C1 segment of cervical spinal cord (tissue), 14 donors: ENCODE measurements around the gene ALPG.
A peak's percentile ranks its signal among the peaks of the same experiment; 100 is the strongest.
"Not testable (repeated sequence)": the region's sequence is repeated elsewhere in the genome, so short reads cannot be mapped to it uniquely, and the experiment has no call there.

Experiments used
- DNase-seq, 14 donors: peaks; one replicate each; lab custom pipeline; 2025; lab: John Stamatoyannopoulos, UW

The ALPG gene

GRCh38 chr2:232419245-232420072, 12.8 kb downstream of the ALPG start:
- DNase-seq: no peak

GRCh38 chr2:232420073-232420454, 13.4 kb downstream of the ALPG start:
- DNase-seq: no peak

DNA sequence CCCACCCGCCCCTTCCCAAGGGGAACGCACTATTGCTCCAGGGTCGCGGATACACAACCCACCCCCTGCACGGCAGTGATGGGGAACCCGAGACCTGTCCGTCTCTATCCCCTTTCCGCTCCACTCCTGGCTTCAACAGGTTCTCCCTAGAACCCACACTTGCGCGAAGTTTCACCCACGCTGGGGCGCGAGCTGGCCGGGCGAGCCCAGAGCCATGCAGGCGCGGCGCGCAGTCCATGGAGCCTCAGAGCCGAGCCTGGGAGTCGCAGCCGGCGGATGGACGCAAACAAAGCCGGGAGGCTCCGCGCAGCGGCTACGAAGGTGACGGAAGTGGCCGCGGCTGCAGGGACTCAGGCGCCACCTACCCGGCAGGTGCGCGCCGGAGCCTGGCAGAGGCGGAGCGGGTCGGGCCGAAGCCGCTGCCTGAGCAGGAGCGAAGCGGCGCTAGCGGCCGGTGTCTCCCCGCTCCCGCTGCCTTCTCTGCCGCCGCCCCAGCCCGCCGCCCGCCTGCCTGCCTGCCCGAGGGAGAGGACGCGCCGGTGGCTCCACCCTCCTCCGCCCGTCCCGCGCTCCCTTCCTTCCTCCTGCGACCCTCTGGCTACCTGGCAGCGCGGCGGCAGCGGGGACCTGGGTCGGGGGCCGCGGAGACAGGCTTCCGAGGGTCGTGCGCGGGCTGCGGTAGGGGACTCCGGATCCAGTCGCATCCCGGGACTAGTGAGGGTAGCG, 14.0 kb downstream of the ALPG start:
- DNase-seq: no peak

- DNase-seq: no peak
Observed at GRCh38 chr2:232421189-232421785, 14.6 kb downstream of the ALPG start.

- DNase-seq: no peak
Observed at GRCh38 chr2:232422051-232422450, 15.4 kb downstream of the ALPG start.

- not testable (repeated sequence) for DNase-seq
Observed at GRCh38 chr2:232422996-232423395, 16.4 kb downstream of the ALPG start.

- not testable (repeated sequence) for DNase-seq
Observed at GRCh38 chr2:232423407-232423806, 16.8 kb downstream of the ALPG start.

DNA sequence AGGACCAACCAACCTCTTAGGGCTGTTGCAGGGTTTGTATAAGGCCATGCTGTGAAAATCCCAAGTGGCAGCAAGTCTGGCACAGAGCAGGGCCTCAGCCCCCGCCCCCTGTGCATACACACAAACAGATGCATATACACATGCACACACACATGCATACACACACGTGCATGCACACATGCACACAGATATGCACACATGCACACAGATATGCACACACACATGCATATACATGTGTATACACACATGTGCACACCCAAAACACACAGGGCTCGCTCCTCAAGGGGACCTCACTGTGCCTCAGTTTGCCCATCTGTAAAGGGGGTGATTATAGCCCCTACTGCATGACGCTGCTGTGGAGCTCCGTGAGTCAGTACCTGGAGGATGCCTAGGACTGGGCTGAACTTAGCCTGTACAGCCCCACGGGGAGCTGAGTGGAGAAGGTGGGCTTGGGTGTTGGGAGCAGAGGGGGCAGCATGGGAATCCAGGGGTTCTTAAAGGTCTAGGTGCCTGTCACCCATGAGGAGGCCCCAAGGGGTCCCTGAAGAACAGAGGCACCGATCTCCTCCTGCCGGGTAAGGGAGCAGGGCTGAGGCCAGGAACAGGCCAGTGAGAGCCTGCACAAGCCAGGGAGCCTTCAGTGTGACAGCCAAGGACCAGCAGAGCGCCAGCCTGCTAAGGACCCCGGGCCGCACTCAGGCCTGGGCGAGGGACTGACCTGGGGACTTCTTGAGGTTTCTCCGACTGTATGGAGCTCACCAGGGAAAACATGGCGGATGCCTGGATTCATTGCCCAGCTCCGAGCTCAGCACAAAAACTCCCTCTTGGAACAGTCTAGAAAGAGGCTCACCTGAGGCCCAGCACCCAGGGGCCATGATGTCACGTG, 25.3 kb downstream of the ALPG start:
- DNase-seq: no peak

DNA sequence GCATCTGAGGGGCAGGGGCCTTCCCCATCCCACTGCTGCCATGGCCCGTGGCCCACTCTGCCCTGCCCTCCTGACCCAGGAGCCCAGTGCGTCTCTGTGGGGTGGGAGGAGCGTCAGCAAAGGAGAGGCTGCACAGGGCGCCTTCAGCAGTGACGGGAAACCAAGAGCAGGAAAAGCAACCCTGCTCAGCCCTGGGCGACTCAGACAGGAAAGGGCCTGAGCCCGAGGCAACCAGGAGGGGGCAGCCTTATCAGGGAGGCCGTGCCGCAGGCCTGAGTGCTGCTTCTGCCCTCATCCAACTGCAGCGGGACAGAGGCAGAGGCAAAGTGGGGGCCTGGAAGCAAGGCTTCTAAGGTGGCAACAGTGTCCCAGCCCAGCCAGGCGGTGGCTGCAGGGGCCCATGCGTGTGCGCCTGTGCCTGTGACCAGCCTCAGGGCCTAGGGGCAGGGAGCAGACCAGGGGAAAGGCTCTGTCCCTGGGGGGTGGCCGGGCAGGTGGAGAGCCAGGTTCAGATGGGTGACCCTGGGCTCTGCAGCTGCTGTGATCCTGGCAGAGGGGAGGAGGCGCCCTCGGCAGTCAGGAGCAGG, 26.0 kb downstream of the ALPG start:
- no peak for DNase-seq

GRCh38 chr2:232433622-232434021, 27.0 kb downstream of the ALPG start:
- not testable (repeated sequence) for DNase-seq

DNA sequence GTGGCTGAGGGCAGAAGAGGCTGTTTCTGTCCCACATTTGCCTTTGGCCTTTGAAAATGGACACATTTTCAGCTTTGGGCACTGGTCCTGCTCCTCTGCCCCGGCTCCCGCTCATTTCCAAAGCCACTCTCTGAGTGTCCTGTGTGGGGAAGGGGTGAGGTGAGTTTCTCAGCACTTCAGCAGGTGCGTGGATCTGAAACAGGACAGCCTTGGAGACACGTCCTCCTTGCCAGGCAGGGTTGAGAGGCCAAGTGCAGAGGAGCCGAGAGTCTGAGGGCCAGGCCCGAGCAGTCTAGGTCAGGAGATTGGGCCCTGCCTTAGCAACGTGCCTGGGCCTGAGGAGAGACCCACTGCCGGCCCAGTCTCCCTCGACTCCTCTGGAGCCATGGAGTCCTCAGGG, 27.4 kb downstream of the ALPG start:
- no peak for DNase-seq

- DNase-seq: no peak
Observed at GRCh38 chr2:232434563-232435374, 28.1 kb downstream of the ALPG start.

DNA sequence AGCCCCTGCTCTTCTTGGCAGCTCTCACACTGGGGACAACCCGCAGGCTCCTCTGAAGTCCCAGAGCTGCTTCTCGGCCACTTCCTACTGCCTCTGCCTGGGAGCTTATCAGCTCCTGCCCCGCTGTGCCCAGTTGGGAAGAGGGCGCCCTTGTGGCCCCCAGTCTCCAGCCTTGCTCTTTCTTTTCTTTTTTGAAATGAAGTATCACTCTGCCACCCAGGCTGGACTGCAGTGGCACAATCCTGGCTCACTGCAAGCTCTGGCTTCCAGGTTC, 28.7 kb downstream of the ALPG start:
- no peak for DNase-seq

- no peak for DNase-seq
Observed at GRCh38 chr2:232435805-232436204, 29.2 kb downstream of the ALPG start.

DNA sequence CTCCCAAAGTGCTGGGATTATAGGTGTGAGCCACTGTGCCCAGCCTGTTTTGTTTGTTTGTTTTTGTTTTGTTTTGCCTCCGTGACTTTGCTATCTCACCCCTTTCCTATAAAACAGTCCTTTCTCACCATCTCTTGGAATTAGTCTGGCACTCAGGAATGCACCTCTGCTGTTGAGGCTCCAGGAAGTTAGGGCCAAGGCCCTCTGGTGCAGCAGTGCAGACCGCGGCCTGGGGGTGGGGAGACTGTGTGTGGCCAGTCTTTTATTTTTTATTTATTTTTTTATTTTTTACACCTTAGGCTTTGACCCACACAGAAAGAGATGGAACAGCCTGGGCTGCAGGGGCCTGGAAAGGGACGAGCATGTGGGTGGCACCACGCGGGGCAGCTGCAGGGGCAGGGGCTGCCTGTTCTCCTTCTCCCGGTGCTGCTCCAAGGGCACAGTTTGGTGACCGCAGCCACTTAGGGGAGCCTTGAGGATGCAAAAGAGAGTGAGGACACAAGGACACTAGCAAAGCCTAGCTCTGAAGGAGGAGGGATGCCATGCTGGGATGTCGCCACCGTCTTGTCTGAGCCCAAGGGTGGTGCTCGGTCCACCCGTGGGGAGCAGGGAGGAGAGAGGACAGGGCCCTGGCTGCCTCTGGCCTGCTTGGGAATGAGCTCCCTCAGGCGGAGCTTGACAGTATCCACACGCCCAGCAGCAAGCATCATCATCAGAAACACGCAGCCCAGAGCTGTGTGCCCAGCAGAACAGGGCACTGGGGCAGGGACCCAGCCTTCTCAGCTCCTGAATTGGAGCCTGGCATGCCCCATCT, 29.9 kb downstream of the ALPG start:
- DNase-seq: no peak

GRCh38 chr2:232437195-232437571, 30.5 kb downstream of the ALPG start:
- DNase-seq: no peak

- no peak for DNase-seq
Observed at GRCh38 chr2:232438091-232438490, 31.4 kb downstream of the ALPG start.

DNA sequence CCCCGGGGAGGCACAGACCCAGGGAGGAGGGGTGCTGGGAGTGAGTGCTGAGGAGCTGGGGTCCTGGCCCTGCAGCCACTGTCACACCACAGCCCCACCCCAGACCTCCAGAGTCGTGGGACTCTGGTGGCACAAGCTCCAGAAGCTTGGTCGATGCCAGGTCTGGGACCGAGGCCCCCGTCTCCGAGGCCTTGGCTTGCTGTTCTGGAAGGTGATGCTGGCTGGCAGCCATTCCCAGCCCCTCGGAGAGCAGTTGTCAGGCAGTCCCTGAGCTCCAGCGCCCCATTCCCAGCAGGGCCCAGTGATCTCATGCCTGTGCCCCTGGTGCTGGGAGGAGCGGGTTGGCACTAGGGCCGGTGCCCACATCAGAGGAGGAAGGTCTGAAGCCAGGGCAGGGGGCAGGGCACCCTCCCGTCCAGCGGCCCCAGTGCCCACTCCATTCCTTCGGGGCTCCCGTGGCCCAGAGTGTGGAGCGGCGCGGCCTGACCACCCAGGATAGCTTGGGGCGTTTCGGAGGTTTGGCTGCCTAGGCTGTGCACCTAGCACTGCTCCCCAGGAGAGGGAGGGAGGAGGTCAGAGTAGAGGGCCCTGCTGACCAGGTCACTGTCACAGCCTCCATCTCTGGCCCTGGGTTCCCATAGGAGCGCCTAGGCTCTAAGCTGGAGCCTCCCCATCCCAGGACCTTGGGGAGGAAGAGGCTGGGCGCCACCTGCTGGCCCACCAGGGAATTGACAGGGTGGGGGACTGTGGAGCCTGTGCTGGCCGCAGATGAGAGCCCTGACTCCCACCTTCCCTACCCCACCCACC, 32.5 kb downstream of the ALPG start:
- DNase-seq: peak in 2 of 14 donors; percentile 13 to 16

DNA sequence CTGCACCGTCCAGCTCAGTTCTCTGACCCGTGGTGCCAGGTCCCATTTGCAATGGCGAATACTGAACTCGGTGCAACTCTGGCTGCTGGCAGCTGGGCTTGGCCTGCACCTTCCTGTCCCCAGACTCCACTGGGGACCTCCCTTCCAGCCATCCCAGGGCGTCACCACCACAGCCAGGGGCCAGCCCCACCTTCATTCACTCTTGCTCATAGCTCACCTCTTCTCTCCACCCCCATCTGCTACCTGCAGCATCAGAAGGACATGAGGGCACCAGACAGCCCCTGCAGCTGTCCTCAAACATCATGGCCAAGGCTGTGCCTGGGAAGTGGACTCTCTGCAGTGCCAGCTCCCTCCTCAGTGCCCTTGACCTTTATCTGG, 33.1 kb downstream of the ALPG start:
- DNase-seq: no peak
